Adrenal gland (tissue), 5 donors: Measurements from ENCODE around the gene PLCB1.

Experiments used
- POLR2A ChIP-seq, 2 donors: fragments of 450-650 bp; IDR thresholded peaks; one replicate each; pipeline ENCODE4 v1.6.1; 2017; ENCODE audit warnings: antibody characterized with exemption in 2 of 2, mild to moderate bottlenecking in 2 of 2, moderate library complexity in 1 of 2
- TF ChIP-seq, protein P1 (sequence below), 6 experiments: fragments of 450-650 bp in 4 of 6; fragments of 200-600 bp in 2 of 6; sonication (generic) in 1 of 6; IDR thresholded peaks; 1 replicate in 5 of 6; 2 replicates in 1 of 6; pipeline versions ENCODE4 v1.5.1 to v1.8.0; 2016 to 2021; ENCODE audit warnings: antibody characterized with exemption in 6 of 6, mild to moderate bottlenecking in 2 of 6, moderate library complexity in 1 of 6
- donor health status: DM: no; HTN: no; CAD: no.

DNA sequence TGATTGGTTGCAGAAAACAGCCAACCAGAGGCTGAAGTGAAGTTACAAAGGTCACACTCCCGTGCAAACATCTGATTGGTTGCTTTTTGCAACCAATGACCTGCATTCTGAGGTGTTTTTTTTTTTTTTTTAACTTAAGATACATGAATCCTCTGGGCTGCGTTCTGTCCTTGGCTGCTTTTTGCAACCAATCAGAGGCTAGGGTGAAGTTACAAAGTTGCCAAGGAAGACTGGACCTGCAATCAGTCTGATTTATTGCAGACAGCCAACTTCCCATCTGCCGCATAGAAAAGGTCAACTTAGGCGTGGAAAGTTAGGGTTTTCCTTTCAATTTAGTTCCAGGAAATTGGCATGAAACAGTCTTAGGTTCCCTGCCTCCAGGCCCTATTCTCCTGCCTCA, 292.9 kb downstream of the PLCB1 start:
- TF ChIP-seq, protein P1, sequence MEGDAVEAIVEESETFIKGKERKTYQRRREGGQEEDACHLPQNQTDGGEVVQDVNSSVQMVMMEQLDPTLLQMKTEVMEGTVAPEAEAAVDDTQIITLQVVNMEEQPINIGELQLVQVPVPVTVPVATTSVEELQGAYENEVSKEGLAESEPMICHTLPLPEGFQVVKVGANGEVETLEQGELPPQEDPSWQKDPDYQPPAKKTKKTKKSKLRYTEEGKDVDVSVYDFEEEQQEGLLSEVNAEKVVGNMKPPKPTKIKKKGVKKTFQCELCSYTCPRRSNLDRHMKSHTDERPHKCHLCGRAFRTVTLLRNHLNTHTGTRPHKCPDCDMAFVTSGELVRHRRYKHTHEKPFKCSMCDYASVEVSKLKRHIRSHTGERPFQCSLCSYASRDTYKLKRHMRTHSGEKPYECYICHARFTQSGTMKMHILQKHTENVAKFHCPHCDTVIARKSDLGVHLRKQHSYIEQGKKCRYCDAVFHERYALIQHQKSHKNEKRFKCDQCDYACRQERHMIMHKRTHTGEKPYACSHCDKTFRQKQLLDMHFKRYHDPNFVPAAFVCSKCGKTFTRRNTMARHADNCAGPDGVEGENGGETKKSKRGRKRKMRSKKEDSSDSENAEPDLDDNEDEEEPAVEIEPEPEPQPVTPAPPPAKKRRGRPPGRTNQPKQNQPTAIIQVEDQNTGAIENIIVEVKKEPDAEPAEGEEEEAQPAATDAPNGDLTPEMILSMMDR (IDR thresholded peaks at IDR 0.05), result no peak
- TF ChIP-seq POLR2A (IDR thresholded peaks at IDR 0.05), result no peak
